Mesendoderm (in vitro differentiated cells): ENCODE measurements around the gene KIF21B.
A peak's percentile ranks its signal among the peaks of the same experiment; 100 is the strongest.

ENCODE experiments used
- DNase-seq: peaks from one replicate; pipeline ENCODE4 v3.0.0; 2013
- H2AK5ac ChIP-seq: 2 replicates; pipeline ENCODE4 v1.6.1; 2013; ENCODE audit warnings: low read length, inconsistent platforms
- H2BK120ac ChIP-seq: 2 replicates; pipeline ENCODE4 v1.6.1; 2013; ENCODE audit warnings: low read depth, mild to moderate bottlenecking, low read length, moderate library complexity, mixed read lengths
- H2BK15ac ChIP-seq: replicated peaks from 2 replicates; pipeline ENCODE4 v1.6.1; 2013; ENCODE audit warnings: low read depth, mild to moderate bottlenecking, moderate library complexity
- H2BK5ac ChIP-seq: 2 replicates; pipeline ENCODE4 v1.6.1; 2013; ENCODE audit warnings: low read length, inconsistent platforms
- H3K18ac ChIP-seq: 2 replicates; pipeline ENCODE4 v1.6.1; 2013; ENCODE audit warnings: mild to moderate bottlenecking, low read length, mixed read lengths
- H3K23ac ChIP-seq: one replicate; pipeline ENCODE4 v1.6.1; 2013; ENCODE audit warnings: low read length
- H3K27ac ChIP-seq: 2 replicates; pipeline ENCODE4 v1.5.1; 2013; ENCODE audit warnings: low read depth, mild to moderate bottlenecking, inconsistent platforms, low read length, moderate library complexity
- H3K27me3 ChIP-seq: 2 replicates; pipeline ENCODE4 v1.6.1; 2013; ENCODE audit warnings: low read length, control low read depth, mild to moderate bottlenecking, inconsistent platforms; ENCODE audit not compliant: insufficient read depth, poor library complexity
- H3K36me3 ChIP-seq: 2 replicates; pipeline ENCODE4 v1.6.1; 2013; ENCODE audit warnings: low read length, inconsistent platforms; ENCODE audit not compliant: control insufficient read depth, insufficient read depth
- H3K4ac ChIP-seq: one replicate; pipeline ENCODE4 v1.6.1; 2013; ENCODE audit warnings: low read depth, mild to moderate bottlenecking, low read length, moderate library complexity
- H3K4me1 ChIP-seq: 2 replicates; pipeline ENCODE4 v1.6.1; 2013; ENCODE audit warnings: low read depth, low read length, inconsistent platforms; ENCODE audit not compliant: control insufficient read depth
- H3K4me2 ChIP-seq: 2 replicates; pipeline ENCODE4 v1.6.1; 2013; ENCODE audit warnings: low read length
- H3K4me3 ChIP-seq: 2 replicates; pipeline ENCODE4 v1.5.1; 2013; ENCODE audit warnings: mild to moderate bottlenecking, low read length
- H3K56ac ChIP-seq: one replicate; pipeline ENCODE4 v1.6.1; 2013; ENCODE audit warnings: low read length
- H3K79me1 ChIP-seq: 2 replicates; pipeline ENCODE4 v1.6.1; 2013; ENCODE audit warnings: low read length, inconsistent platforms
- H3K79me2 ChIP-seq: 2 replicates; pipeline ENCODE4 v1.6.1; 2013; ENCODE audit warnings: mild to moderate bottlenecking, low read length; ENCODE audit not compliant: control insufficient read depth, insufficient read depth
- H3K9ac ChIP-seq: 2 replicates; pipeline ENCODE4 v1.6.1; 2013; ENCODE audit warnings: low read length, inconsistent platforms
- H4K5ac ChIP-seq: one replicate; pipeline ENCODE4 v1.6.1; 2013; ENCODE audit warnings: low read length
- H4K8ac ChIP-seq: one replicate; pipeline ENCODE4 v1.6.1; 2013; ENCODE audit warnings: low read depth, mild to moderate bottlenecking, control low read depth, low read length, moderate library complexity
- WGBS: extraction: QIAGEN DNeasy Blood & Tissue Kit; methylation state at CpG from one replicate; pipeline ENCODE4 v1.1.7; 2013; ENCODE audit warnings: low lambda C conversion rate, missing lambda C conversion rate; ENCODE audit not compliant: insufficient coverage; ENCODE audit errors: extremely low coverage; 5-methylcytosine and 5-hydroxymethylcytosine counted together

KIF21B gene

DNA sequence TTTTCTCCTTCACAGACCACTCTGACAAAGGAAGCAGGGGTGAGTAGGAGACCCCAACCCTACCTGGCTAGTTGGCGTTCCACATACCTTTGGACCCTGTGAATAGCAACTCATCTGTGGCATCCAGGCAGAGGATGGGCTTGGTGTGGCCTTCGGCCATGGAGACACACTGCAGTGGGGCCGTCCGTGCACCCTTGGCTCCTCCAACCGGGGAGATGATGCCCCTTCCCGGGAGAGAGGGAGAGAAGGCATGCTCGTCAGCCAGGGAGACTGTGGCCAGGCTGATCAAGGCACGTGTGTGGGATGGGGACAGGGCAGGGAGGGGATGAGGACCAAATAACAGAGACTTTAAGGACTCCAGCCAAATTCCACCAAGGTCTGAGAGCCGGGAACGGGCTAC lies 42.6 kb downstream of the KIF21B start:
- no CpG with 5 or more reads among the region's 10 CpGs for WGBS
- Histone ChIP-seq H3K4me3 (no peak overlapping the region), H3K9ac (no peak overlapping the region), H4K5ac (no peak overlapping the region), H4K8ac (no peak overlapping the region), H2AK5ac (no peak overlapping the region), H3K27ac (no peak overlapping the region), H3K4ac (no peak overlapping the region), H3K36me3 (no peaks in the 10 kb centered on the region), H3K79me2 (no peaks in the 10 kb centered on the region), H3K27me3 (no peaks in the 10 kb centered on the region), H3K56ac (no peak overlapping the region), H2BK120ac (no peak overlapping the region), H2BK15ac (no peak overlapping the region), H3K79me1 (no peaks in the 10 kb centered on the region), H3K4me1 (no peaks in the 10 kb centered on the region), H3K18ac (no peak overlapping the region), H2BK5ac (no peak overlapping the region), H3K23ac (no peak overlapping the region), H3K4me2 (no peak overlapping the region)
- no peak for DNase-seq

- Histone ChIP-seq H3K36me3 (no peaks in the 10 kb centered on the region), H3K56ac (no peak overlapping the region), H2BK5ac (no peak overlapping the region), H4K8ac (no peak overlapping the region), H3K9ac (no peak overlapping the region), H4K5ac (no peak overlapping the region), H3K27me3 (no peaks in the 10 kb centered on the region), H3K18ac (no peak overlapping the region), H3K4me3 (no peak overlapping the region), H3K4ac (no peak overlapping the region), H3K27ac (no peak overlapping the region), H2BK15ac (no peak overlapping the region), H3K23ac (no peak overlapping the region), H2AK5ac (no peak overlapping the region), H3K4me1 (no peaks in the 10 kb centered on the region), H3K79me2 (no peaks in the 10 kb centered on the region), H3K79me1 (no peaks in the 10 kb centered on the region), H2BK120ac (no peak overlapping the region), H3K4me2 (no peak overlapping the region)
- WGBS: no CpG with 5 or more reads among the region's 2 CpGs
- no peak for DNase-seq
Observed at GRCh38 chr1:200980452-200980772, 43.1 kb downstream of the KIF21B start.

DNA sequence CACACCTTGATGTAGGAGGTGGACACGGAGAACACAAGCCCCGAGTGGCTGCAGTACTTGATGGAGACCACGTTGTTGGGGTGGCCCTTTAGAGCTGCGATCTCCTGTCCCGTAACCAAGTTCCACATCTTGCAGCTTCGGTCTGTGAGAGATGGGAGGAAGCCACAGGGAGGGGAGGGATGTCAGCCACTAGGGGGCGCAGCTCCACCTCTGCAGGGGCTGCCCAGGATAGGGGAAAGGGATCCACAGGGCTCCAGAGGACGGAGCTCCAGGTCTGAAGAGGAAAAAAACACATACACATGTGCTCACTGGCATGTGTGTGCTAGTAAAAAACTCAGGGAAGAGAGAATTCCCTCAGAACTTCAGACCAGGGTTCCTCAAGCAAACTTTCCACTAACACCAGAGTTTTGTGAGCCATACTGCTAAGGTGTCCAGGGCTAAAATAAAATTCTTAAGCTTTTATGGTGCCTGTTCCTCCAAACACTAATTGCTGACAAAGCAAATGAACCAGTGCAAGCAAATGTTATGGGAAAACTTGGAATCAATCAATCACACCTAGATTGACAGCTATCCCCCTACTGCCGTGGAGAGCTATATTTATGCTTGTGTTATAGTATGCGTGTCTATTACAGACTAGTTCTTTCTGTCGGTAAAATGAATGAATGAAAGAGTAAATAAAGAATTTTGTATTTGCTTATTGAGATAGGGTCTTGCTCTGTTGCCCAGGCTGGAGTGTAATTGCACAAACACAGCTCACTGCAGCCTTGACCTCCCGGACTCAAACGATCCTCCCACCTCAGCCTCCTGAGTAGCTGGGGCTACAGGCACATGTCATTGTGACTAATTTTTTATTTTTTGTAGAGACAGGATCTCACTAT lies 43.7 kb downstream of the KIF21B start:
- Histone ChIP-seq H3K23ac (no peak overlapping the region), H4K5ac (no peak overlapping the region), H3K79me2 (no peaks in the 10 kb centered on the region), H3K27ac (no peak overlapping the region), H3K36me3 (no peaks in the 10 kb centered on the region), H3K9ac (no peak overlapping the region), H4K8ac (no peak overlapping the region), H2BK120ac (no peak overlapping the region), H3K4me1 (no peaks in the 10 kb centered on the region), H3K27me3 (no peaks in the 10 kb centered on the region), H3K4me3 (no peak overlapping the region), H3K79me1 (no peaks in the 10 kb centered on the region), H3K18ac (no peak overlapping the region), H3K56ac (no peak overlapping the region), H2BK15ac (no peak overlapping the region), H3K4ac (no peak overlapping the region), H3K4me2 (no peak overlapping the region), H2BK5ac (no peak overlapping the region), H2AK5ac (no peak overlapping the region)
- no CpG with 5 or more reads among the region's 13 CpGs for WGBS
- peak; percentile 76 for DNase-seq

GRCh38 chr1:200977071-200977754 lies 46.3 kb downstream of the KIF21B start:
- Histone ChIP-seq H2BK5ac (no peak overlapping the region), H3K79me1 (no peaks in the 10 kb centered on the region)
- WGBS: no CpG with 5 or more reads among the region's 16 CpGs

DNA sequence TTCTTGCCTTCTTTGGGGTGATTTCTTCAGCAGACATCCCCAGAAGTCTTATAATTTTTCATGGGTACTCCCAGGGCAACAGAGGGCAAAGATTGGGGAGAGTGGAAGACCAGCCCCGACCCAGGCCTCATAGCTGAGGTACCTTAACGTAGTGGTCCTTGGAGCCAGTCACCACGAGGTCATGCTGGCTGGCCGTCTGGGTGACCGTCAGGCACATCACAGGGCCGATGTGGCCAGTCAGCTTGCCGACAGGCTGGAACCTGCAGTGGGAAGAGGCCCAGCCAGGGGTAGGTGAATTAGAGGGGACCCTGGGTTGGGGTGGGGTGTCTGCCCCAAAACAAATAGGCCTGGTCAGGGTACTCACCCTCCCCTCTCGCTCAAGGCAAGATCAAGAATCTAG lies 46.9 kb downstream of the KIF21B start:
- Histone ChIP-seq H3K79me2 (no peaks in the 10 kb centered on the region), H3K36me3 (no peaks in the 10 kb centered on the region), H3K56ac (no peak overlapping the region), H3K18ac (no peak overlapping the region), H3K4ac (no peak overlapping the region), H3K27me3 (no peaks in the 10 kb centered on the region), H3K27ac (no peak overlapping the region), H2AK5ac (no peak overlapping the region), H2BK120ac (no peak overlapping the region), H4K5ac (no peak overlapping the region), H2BK5ac (no peak overlapping the region), H3K79me1 (no peaks in the 10 kb centered on the region), H3K23ac (no peak overlapping the region), H3K9ac (no peak overlapping the region), H3K4me2 (no peak overlapping the region), H2BK15ac (no peak overlapping the region), H4K8ac (no peak overlapping the region), H3K4me3 (no peak overlapping the region), H3K4me1 (no peaks in the 10 kb centered on the region)
- no CpG with 5 or more reads among the region's 8 CpGs for WGBS
- no peak for DNase-seq

More at GRCh38 chr1:200977071-200977754, 46.3 kb downstream of the KIF21B start:
- H3K23ac ChIP-seq: no peak overlapping the region
- H2BK120ac ChIP-seq: no peak overlapping the region
- no peaks in the 10 kb centered on the region for H3K27me3 ChIP-seq
- no peak overlapping the region for H3K56ac ChIP-seq
- no peak overlapping the region for H3K4me2 ChIP-seq
- no peak overlapping the region for H3K4ac ChIP-seq
- no peak overlapping the region for H4K5ac ChIP-seq
- H4K8ac ChIP-seq: no peak overlapping the region
- no peak overlapping the region for H2AK5ac ChIP-seq
- no peaks in the 10 kb centered on the region for H3K4me1 ChIP-seq
- no peak overlapping the region for H3K27ac ChIP-seq
- no peak overlapping the region for H3K9ac ChIP-seq
- H2BK15ac ChIP-seq: no peak overlapping the region
- H3K79me2 ChIP-seq: no peaks in the 10 kb centered on the region
- H3K4me3 ChIP-seq: no peak overlapping the region
- H3K36me3 ChIP-seq: no peaks in the 10 kb centered on the region
- no peak overlapping the region for H3K18ac ChIP-seq
- DNase-seq: no peak
